ENCODE measurements around the gene PARVA. TPM values are rescaled to one million over a fixed set of nuclear protein-coding genes. Genes with fewer than 3 reads are reported as not detected.

The PARVA gene
- total and polyA plus RNA-seq, 2 donors from 2014 or later: 25.1 to 80.3 TPM

DNA sequence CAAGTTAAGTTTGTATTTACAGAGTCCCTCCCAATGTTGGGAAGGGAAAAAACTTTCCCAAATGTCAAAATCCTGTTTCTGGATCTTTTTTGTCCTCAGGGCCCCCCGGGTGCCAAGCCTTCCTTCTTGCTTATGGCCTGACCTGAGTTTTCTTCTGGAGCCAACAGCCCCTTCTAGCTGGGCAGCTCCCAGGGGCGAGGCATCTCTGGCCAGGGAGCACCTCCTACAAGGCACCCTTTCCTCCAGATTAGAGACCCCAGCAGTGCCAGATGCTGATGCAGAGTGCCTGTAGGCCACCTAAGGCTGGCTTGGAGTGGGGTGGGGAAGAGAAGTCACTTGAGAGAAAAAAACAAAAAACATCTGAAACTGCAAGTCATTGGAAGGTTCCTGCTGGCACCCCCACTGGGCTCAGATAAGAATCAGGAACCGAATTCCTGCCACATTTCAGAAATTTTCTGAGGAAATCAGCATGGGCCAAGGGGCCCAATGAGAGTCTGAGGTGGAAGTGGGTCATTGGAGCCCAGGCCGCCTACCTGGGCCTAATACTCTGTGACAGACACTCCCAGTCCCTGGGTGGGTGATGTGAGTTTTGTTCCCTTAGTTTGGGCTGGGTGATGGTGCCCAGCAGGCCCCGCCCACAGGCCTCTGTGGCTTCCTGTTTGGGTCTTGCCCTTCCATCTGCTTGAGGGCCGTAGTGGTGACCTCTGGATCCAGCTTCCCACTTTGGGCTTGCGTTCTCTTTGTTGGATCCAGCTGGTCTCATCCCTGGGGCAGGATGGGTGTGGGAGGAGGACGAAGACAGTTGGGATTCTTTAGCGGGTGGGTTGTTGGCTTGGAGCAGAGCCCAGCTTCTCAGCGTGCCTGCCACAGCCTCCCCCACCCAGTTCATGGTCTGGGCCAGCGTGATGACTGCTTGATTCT lies 40.6 kb downstream of the PARVA start:
- H3K9me3 ChIP-seq (ENCODE audit: control insufficient read depth in 2 of 3, insufficient read depth in 1 of 3, low read length in 3 of 3): no peaks in the 10 kb centered on the region
- TF ChIP-seq, protein P1, sequence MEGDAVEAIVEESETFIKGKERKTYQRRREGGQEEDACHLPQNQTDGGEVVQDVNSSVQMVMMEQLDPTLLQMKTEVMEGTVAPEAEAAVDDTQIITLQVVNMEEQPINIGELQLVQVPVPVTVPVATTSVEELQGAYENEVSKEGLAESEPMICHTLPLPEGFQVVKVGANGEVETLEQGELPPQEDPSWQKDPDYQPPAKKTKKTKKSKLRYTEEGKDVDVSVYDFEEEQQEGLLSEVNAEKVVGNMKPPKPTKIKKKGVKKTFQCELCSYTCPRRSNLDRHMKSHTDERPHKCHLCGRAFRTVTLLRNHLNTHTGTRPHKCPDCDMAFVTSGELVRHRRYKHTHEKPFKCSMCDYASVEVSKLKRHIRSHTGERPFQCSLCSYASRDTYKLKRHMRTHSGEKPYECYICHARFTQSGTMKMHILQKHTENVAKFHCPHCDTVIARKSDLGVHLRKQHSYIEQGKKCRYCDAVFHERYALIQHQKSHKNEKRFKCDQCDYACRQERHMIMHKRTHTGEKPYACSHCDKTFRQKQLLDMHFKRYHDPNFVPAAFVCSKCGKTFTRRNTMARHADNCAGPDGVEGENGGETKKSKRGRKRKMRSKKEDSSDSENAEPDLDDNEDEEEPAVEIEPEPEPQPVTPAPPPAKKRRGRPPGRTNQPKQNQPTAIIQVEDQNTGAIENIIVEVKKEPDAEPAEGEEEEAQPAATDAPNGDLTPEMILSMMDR (IDR thresholded peaks at IDR 0.05; ENCODE audit: borderline replicate concordance, extremely low read depth, insufficient read depth): no peak
- H3K4me1 ChIP-seq (ENCODE audit: control insufficient read depth in 2 of 3, insufficient read depth in 2 of 3, low read depth in 1 of 3, low read length in 3 of 3): peaks cover 2 to 6% (median 2%) of the 10 kb centered on the region in 3 donors
- no peak overlapping the region for H3K9ac ChIP-seq (ENCODE audit: low read length in 3 of 3)
- no peaks in the 10 kb centered on the region for H3K27me3 ChIP-seq (ENCODE audit: control insufficient read depth, insufficient read depth, low read length)
- DNase-seq (no peak), FAIRE-seq (no peak)
- no peaks in the 10 kb centered on the region for H3K36me3 ChIP-seq (ENCODE audit: control insufficient read depth in 2 of 3, insufficient read depth in 3 of 3, low read length in 3 of 3)
- intact Hi-C loops (cut with DNase I): no loop called here
- H3K27ac ChIP-seq (ENCODE audit: low read depth in 2 of 2, low read length in 2 of 2): no peak overlapping the region
- no peak overlapping the region for H3K4me3 ChIP-seq (ENCODE audit: low read length in 3 of 3)

DNA sequence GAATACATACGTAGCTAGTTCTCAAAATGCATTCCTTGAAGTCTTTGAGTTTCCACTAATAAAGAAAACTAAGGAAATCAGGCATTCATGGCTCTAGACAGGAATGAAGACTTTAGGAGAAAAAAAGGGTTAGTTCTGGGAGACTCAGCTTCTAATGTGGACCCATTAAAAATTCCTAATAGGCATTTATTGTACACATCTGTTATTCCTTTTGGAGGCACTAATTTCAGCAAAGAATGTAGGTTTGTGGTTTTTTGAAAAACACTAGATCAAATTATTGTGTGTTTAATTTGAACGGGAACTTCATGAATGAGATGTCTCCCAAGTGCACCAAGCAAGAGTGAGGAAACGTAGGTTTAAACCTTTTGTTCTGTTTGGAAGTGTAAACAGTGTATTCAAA lies 42.7 kb downstream of the PARVA start:
- FAIRE-seq: no peak

DNA sequence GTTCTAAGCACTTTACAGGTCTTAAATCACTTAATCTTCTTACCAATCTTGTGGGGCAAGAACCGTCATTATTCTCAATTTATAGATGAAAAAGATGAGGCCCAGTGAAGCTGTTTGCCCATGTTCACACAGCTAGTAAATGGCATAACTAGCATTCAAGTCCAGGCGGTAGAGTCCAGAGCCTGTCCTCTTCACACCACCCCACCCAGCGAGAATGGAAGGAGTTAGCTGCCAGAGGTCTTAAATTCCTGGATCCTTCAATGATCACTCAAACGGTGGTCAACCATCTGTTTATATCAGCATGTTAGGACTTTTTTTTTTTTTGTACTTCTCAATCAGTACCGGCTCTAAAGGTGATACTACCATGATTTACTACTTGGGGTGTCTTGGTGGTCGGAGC lies 43.3 kb downstream of the PARVA start:
- no peak overlapping the region for H3K9ac ChIP-seq (ENCODE audit: low read length in 3 of 3)
- no peaks in the 10 kb centered on the region for H3K9me3 ChIP-seq (ENCODE audit: control insufficient read depth in 2 of 3, insufficient read depth in 1 of 3, low read length in 3 of 3)
- H3K4me3 ChIP-seq (ENCODE audit: low read length in 3 of 3): no peak overlapping the region
- DNase-seq: no peak
- H3K27ac ChIP-seq (ENCODE audit: low read depth in 2 of 2, low read length in 2 of 2): no peak overlapping the region
- TF ChIP-seq, protein P1 (IDR thresholded peaks at IDR 0.05; ENCODE audit: borderline replicate concordance, extremely low read depth, insufficient read depth): no peak
- no peaks in the 10 kb centered on the region for H3K4me1 ChIP-seq (ENCODE audit: control insufficient read depth in 2 of 3, insufficient read depth in 2 of 3, low read depth in 1 of 3, low read length in 3 of 3)
- FAIRE-seq: no peak
- no peaks in the 10 kb centered on the region for H3K36me3 ChIP-seq (ENCODE audit: control insufficient read depth in 2 of 3, insufficient read depth in 3 of 3, low read length in 3 of 3)
- no peaks in the 10 kb centered on the region for H3K27me3 ChIP-seq (ENCODE audit: control insufficient read depth, insufficient read depth, low read length)
- intact Hi-C loops (cut with DNase I): no loop called here

More for the DNA sequence above, 42.7 kb downstream of the PARVA start:
- Histone ChIP-seq H3K9ac (ENCODE audit: low read length in 3 of 3) (no peak overlapping the region), H3K27me3 (ENCODE audit: control insufficient read depth, insufficient read depth, low read length) (no peaks in the 10 kb centered on the region), H3K9me3 (ENCODE audit: control insufficient read depth in 2 of 3, insufficient read depth in 1 of 3, low read length in 3 of 3) (no peaks in the 10 kb centered on the region), H3K27ac (ENCODE audit: low read depth in 2 of 2, low read length in 2 of 2) (no peak overlapping the region), H3K4me1 (ENCODE audit: control insufficient read depth in 2 of 3, insufficient read depth in 2 of 3, low read depth in 1 of 3, low read length in 3 of 3) (peaks cover 0 to 1% (median 0%) of the 10 kb centered on the region in 3 donors), H3K36me3 (ENCODE audit: control insufficient read depth in 2 of 3, insufficient read depth in 3 of 3, low read length in 3 of 3) (no peaks in the 10 kb centered on the region), H3K4me3 (ENCODE audit: low read length in 3 of 3) (no peak overlapping the region)
- intact Hi-C loops (cut with DNase I): no loop called here
- no peak for DNase-seq
- TF ChIP-seq, protein P1 (IDR thresholded peaks at IDR 0.05; ENCODE audit: borderline replicate concordance, extremely low read depth, insufficient read depth): no peak

Measured in kidney (tissue), 14 donors.